ENCODE data around the gene ALDH1B1.

ALDH1B1 gene

DNA sequence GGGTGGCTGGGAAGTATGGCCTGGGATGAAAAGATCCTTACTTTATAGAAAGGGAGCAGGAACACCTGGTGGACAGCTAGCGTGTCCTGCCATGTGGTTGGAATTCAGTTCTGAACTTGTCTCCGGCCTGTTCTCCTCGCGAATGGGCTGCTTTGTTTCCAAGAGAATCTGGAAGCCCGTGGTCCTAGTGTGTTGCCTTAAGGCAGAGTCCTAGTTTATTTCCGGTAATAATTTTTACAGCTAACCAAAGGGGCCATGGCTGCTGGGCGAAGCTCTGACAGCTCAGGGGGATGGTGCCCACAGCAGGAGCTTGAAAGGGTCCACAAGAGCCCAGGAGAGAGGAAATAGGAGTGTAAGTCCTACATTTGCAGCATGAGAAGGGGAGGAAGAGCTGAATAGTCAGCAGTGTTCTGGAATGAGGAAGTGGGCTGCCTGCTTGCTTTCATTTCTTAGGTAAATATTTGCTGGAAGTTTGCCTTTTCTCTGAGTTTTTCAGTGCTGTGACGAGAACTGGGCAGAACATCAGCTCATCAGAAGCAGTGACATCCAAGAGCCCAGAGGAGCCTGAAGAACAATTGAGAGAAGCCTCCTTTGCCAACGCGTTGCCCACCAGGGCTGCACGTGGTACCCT, 44.8 kb downstream of the ALDH1B1 start:
- H3K9me3 ChIP-seq (ENCODE audit: insufficient read depth, low read length): no peaks in the 10 kb centered on the region
- no peaks in the 10 kb centered on the region for H3F3A ChIP-seq (ENCODE audit: insufficient read depth)
- no peaks in the 10 kb centered on the region for H3K27me3 ChIP-seq (ENCODE audit: low read length)
- no peaks in the 10 kb centered on the region for H3K36me3 ChIP-seq (ENCODE audit: low read length)
- no peaks in the 10 kb centered on the region for H3K9me2 ChIP-seq (replicated peaks; ENCODE audit: insufficient read depth, low read length)
- H3K4me2 ChIP-seq (ENCODE audit: low read depth, low read length, poor library complexity, severe bottlenecking): no peak overlapping the region
- no peak overlapping the region for H3K4me3 ChIP-seq (ENCODE audit: insufficient read depth, low read length, poor library complexity, severe bottlenecking)
- no peak overlapping the region for H2AFZ ChIP-seq (ENCODE audit: low read depth, low read length, severe bottlenecking)
- TF ChIP-seq EZH2phosphoT487 (conservative IDR thresholded peaks at IDR 0.05; ENCODE audit: low read length): no peak
- TF ChIP-seq, protein P1, sequence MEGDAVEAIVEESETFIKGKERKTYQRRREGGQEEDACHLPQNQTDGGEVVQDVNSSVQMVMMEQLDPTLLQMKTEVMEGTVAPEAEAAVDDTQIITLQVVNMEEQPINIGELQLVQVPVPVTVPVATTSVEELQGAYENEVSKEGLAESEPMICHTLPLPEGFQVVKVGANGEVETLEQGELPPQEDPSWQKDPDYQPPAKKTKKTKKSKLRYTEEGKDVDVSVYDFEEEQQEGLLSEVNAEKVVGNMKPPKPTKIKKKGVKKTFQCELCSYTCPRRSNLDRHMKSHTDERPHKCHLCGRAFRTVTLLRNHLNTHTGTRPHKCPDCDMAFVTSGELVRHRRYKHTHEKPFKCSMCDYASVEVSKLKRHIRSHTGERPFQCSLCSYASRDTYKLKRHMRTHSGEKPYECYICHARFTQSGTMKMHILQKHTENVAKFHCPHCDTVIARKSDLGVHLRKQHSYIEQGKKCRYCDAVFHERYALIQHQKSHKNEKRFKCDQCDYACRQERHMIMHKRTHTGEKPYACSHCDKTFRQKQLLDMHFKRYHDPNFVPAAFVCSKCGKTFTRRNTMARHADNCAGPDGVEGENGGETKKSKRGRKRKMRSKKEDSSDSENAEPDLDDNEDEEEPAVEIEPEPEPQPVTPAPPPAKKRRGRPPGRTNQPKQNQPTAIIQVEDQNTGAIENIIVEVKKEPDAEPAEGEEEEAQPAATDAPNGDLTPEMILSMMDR (IDR thresholded peaks at IDR 0.05; ENCODE audit: insufficient read depth, low read length, poor library complexity, severe bottlenecking): no peak
- H3K79me2 ChIP-seq (ENCODE audit: insufficient read depth, low read length): no peaks in the 10 kb centered on the region
- no peaks in the 10 kb centered on the region for H4K20me1 ChIP-seq (ENCODE audit: low read depth, low read length)
- H3K9ac ChIP-seq (ENCODE audit: low read length): no peak overlapping the region
- no peak overlapping the region for H3K27ac ChIP-seq (ENCODE audit: low read depth, low read length)

DNA sequence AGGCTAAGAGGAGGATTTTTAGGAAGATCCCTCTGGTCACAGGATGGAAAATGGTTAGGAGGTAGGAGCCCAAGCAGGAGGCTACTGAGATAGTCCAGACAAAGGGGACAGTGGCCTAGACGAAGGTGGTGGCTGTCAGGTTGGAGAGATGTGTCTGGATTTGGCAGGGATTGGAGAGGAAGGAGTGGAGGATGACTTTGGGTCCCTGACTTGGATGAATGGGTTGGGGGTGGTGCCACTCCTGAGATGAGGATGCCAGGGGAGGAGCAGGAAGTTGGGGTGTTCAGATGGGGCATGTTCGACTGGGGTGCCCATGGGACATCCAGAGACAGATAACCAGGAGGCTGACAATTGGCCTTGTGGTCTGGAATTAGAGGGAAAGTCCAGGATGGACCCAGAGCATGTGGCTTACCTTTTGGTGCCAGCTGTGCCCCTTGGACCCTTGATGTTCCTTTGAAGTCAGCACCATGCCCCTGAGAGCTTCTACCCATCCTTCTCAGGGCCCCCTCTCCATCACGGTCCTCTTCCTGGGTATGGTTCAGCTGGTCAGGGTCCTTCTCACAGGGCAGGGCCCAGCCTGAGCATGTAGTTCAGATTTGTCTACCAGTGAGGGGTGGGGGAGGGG, 46.9 kb downstream of the ALDH1B1 start:
- H3K9me3 ChIP-seq (ENCODE audit: insufficient read depth, low read length): no peaks in the 10 kb centered on the region
- H3K36me3 ChIP-seq (ENCODE audit: low read length): no peaks in the 10 kb centered on the region
- no peaks in the 10 kb centered on the region for H3F3A ChIP-seq (ENCODE audit: insufficient read depth)
- no peak overlapping the region for H3K27ac ChIP-seq (ENCODE audit: low read depth, low read length)
- H3K4me3 ChIP-seq (ENCODE audit: insufficient read depth, low read length, poor library complexity, severe bottlenecking): no peak overlapping the region
- no peak overlapping the region for H3K9ac ChIP-seq (ENCODE audit: low read length)
- H3K27me3 ChIP-seq (ENCODE audit: low read length): no peaks in the 10 kb centered on the region
- H3K9me2 ChIP-seq (replicated peaks; ENCODE audit: insufficient read depth, low read length): no peaks in the 10 kb centered on the region
- no peak overlapping the region for H2AFZ ChIP-seq (ENCODE audit: low read depth, low read length, severe bottlenecking)
- no peaks in the 10 kb centered on the region for H4K20me1 ChIP-seq (ENCODE audit: low read depth, low read length)
- no peak overlapping the region for H3K4me2 ChIP-seq (ENCODE audit: low read depth, low read length, poor library complexity, severe bottlenecking)
- TF ChIP-seq EZH2phosphoT487 (conservative IDR thresholded peaks at IDR 0.05; ENCODE audit: low read length): no peak
- TF ChIP-seq, protein P1 (IDR thresholded peaks at IDR 0.05; ENCODE audit: insufficient read depth, low read length, poor library complexity, severe bottlenecking): no peak
- H3K79me2 ChIP-seq (ENCODE audit: insufficient read depth, low read length): no peaks in the 10 kb centered on the region

DNA sequence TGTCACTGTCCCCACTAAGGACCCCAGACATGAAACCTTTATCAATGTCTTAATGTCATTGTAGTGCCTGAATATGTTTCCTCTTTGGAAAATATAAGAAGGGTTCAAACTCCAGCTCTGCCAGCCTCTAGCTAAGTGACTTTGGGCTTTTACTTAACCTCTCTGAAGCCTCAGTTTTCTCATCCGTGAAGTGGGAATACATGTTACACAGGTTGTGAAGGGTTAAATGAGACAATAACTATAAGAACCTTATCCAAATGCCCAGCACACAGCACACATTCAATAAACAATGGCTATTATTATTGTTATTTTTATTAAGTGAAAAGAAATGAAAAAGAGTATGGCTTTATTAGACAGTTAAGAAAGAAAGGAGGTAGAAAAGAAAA, 47.4 kb downstream of the ALDH1B1 start:
- Histone ChIP-seq H3K27me3 (ENCODE audit: low read length) (no peaks in the 10 kb centered on the region), H4K20me1 (ENCODE audit: low read depth, low read length) (no peaks in the 10 kb centered on the region)

More for the DNA sequence above, 47.4 kb downstream of the ALDH1B1 start:
- Histone ChIP-seq H3F3A (ENCODE audit: insufficient read depth) (no peaks in the 10 kb centered on the region), H3K27ac (ENCODE audit: low read depth, low read length) (no peak overlapping the region), H3K79me2 (ENCODE audit: insufficient read depth, low read length) (no peaks in the 10 kb centered on the region), H3K9me3 (ENCODE audit: insufficient read depth, low read length) (no peaks in the 10 kb centered on the region), H3K4me3 (ENCODE audit: insufficient read depth, low read length, poor library complexity, severe bottlenecking) (no peak overlapping the region), H3K4me2 (ENCODE audit: low read depth, low read length, poor library complexity, severe bottlenecking) (no peak overlapping the region), H2AFZ (ENCODE audit: low read depth, low read length, severe bottlenecking) (no peak overlapping the region), H3K9ac (ENCODE audit: low read length) (no peak overlapping the region), H3K36me3 (ENCODE audit: low read length) (no peaks in the 10 kb centered on the region), H3K9me2 (replicated peaks; ENCODE audit: insufficient read depth, low read length) (no peaks in the 10 kb centered on the region)
- no peak for TF ChIP-seq EZH2phosphoT487 (conservative IDR thresholded peaks at IDR 0.05; ENCODE audit: low read length)
- TF ChIP-seq, protein P1 (IDR thresholded peaks at IDR 0.05; ENCODE audit: insufficient read depth, low read length, poor library complexity, severe bottlenecking): no peak

All from SU-DHL-6 (cell line).